GM12891 (cell line): ENCODE data around the gene SLC22A23.

Experiments
- PAX5 ChIP-seq: IDR thresholded peaks from 2 replicates; pipeline ENCODE4 v1.6.1; 2011; ENCODE audit warnings: low read length, moderate library complexity, mild to moderate bottlenecking; ENCODE audit not compliant: insufficient read depth, severe bottlenecking
- POLR2A ChIP-seq: IDR thresholded peaks from 2 replicates; pipeline ENCODE4 v1.6.1; 2011; ENCODE audit warnings: low read depth, low read length, control low read depth
- POLR2AphosphoS5 ChIP-seq: IDR thresholded peaks from 2 replicates; pipeline ENCODE4 v1.6.1; 2011; ENCODE audit warnings: low read depth, low read length, control low read depth
- POU2F2 ChIP-seq: IDR thresholded peaks from 2 replicates; pipeline ENCODE4 v1.6.1; 2011; ENCODE audit warnings: low read depth, mild to moderate bottlenecking, control low read depth, low read length, moderate library complexity
- TAF1 ChIP-seq: IDR thresholded peaks from 2 replicates; pipeline ENCODE4 v1.6.1; 2011; ENCODE audit warnings: low read depth, low read length, control low read depth

DNA sequence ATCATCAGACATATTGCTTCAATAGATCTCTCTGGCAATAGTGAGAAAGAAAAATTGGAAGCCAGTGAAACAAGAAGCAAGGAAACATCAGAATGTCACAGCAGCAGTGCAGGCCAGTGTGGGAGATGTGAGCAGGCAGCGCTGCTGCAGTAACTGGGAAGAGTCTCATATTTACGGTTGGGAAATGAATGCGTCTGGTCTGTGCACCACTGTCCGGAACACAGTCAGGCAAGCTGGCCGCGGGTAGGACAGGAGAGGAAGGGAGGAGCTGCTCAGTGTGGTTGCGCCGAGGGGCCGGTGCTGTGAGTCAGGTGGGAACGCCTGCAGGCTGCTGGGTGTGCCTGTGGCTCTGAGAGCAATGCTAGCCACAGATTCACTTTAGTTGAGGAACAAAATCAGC is 204.5 kb downstream of the SLC22A23 start:
- TF ChIP-seq POLR2AphosphoS5 (no peak), TAF1 (no peak), PAX5 (no peak), POLR2A (no peak), POU2F2 (no peak)
